ENCODE data around the gene MAPKAP1. TPM values are rescaled to one million over a fixed set of nuclear protein-coding genes. Genes with fewer than 3 reads are reported as not detected.

Gene MAPKAP1
- total RNA-seq, 1 experiment from 2014 or later: 107 TPM

DNA sequence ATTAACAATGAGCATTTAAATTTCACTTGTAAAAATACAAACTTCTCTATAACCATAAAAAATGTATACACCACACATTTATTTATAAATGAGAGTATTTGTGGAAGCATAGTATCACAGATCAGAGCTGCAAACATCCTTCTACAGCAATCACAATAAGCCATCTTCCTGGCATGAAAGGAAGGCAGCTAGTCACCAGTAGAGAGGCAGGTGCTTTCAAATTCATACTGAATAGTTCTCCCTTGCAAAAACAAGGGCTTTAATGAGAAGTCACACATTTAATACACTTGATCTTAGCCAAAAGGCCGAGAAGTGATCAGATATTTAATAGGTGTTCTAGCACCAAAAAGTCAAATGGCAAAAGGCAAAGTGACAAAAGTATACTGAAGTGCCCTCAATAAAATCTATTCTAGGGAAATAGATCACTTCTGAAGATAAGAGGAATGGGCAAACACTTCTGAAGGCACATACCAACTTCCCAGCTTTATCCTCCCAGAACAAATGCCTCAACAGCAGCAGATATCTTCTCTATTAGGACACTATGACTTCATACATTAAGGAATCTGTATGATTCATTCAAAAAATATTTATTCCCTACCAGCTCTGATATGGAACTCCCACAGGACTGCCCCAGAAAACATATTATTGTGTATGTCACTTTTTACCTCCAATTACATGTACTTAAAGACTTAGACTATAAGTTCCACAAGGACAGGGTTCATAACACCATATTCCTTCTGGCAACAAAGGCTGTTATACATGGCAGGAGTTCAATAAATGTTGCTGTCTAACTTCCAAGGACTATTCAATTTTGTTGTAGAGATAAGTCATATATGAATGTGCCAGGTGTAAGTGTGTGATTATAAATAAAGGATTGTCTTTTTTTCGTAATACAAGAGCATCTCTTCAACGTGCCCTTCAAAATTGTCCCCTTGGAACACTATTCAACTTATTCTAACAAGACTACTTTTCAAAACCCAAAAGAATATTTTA is 31.7 kb downstream of the MAPKAP1 start:
- peak; percentile 91 for DNase-seq (ENCODE audit: low read depth)

DNA sequence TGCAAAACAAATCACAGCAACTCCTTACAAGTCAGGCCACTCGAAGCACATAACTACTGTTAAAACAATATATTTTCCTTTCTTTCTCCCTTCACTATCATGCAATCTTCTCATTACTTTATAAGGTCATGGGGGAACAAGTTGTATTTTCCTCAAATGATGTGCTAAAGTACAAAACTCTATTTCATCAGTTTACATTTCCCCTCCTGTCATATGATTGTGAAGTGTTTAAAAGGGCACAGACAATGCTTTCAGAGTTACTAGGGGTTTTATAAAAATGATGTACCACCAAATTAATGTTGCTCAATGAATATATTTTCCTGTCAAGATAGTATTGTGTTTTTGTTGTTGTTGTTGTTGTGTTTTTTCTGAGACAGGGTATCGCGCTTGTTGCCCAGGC is 34.1 kb downstream of the MAPKAP1 start:
- no peak for DNase-seq (ENCODE audit: low read depth)

DNA sequence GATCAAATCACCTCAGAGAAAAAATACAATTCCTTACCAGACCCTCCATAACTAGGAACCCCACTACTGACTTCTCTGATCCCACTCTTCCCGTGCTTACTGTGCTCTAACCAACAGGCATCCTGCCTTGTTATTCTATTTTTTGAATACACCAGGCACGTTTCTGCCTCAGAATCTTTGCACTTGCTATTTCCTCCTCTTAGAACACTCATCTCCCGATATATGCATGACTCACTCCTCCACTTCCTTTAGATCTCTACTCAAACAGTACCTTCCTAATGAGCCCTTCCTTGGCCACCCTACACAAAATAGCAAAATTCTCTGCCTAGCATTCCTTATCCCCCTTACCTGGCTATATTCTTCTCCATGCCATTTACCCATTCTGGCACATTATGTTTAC is 43.9 kb downstream of the MAPKAP1 start:
- DNase-seq (ENCODE audit: low read depth): peak; percentile 82

DNA sequence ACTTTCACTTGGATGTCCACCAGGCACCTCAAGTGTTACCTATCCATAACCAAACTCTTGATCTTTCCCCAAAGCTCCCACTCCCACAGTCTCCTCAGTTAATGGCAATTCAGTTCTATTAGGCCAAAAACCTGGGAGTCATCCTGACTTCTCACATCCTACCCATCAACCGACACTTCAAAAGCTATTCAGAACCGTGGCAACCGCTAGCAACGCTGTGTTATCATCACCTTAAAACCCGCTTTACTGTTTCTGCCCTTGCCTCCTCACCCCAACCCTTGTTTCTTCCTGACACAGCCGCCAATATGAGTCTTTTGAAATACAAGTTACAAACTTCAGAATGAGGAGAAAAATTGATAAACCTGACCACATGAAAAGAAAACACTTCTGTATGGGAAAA is 46.5 kb downstream of the MAPKAP1 start:
- no peak for DNase-seq (ENCODE audit: low read depth)

DNA sequence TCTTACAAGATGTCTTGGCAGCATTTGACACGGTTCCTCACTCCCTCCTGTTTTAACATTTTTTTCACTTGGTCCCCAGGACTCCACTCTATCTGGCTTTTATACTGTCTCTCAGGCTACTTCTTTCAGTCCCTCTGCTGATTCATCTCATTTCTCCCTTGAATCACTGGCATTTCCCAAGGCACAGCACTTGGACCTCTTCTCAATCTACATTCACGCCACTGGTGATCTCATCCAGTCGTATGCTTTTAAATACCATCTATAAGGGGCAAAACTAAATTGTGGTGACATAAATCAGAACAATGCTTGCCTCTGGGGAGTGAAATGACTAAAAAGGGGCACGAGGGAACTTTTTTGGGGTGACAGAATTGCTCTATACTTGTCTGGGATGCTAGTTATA is 47.1 kb downstream of the MAPKAP1 start:
- peak; percentile 80 for DNase-seq (ENCODE audit: low read depth)

DNA sequence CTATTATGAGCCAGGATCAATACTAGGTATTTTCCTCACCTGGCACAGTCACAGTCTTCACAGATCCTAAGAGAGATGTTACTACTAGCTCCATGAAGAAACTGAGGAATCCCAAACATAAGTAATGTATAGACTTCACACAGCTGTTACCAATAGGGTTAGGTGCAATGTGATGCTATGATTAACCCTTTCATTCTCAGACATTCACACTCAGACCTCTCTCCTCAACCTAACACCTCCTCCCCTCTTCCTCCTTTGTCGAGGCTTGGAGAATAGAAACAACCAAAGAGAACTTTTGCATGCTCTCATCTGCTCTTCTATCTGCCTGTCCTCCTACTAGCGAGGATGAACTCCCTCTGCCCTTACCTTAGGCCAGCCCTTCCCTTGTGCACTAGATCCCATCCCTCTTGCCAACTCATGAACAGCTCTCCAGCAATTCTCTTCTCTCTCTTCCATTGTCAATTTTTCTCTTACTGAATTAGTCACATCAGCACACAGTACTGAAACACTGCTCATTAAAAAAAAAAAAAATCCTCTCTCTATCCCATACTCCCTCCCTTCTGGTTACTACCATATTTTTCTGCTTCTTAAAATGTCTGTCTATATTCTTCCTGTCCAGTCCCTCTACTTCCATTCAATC is 47.7 kb downstream of the MAPKAP1 start:
- peak; percentile 44 for DNase-seq (ENCODE audit: low read depth)

DNA sequence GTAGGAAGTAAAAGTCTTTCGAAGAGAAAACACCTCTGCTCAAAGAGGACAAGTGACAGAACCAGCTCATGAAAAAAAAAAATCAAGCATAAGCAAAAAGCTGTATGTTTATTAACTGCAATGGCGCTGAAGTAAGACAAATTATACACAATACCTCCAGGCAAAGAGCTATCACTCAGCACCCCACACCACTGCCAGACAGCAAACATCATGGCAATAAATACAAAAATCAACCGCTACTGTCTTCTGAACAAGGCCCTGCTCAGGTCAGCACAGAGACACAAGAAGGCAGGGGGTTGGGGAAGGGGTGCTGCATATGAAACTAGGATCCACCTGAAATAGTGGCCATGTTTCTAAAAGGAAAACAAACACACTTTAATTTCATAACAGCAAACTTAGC is 50.4 kb downstream of the MAPKAP1 start:
- no peak for DNase-seq (ENCODE audit: low read depth)

DNA sequence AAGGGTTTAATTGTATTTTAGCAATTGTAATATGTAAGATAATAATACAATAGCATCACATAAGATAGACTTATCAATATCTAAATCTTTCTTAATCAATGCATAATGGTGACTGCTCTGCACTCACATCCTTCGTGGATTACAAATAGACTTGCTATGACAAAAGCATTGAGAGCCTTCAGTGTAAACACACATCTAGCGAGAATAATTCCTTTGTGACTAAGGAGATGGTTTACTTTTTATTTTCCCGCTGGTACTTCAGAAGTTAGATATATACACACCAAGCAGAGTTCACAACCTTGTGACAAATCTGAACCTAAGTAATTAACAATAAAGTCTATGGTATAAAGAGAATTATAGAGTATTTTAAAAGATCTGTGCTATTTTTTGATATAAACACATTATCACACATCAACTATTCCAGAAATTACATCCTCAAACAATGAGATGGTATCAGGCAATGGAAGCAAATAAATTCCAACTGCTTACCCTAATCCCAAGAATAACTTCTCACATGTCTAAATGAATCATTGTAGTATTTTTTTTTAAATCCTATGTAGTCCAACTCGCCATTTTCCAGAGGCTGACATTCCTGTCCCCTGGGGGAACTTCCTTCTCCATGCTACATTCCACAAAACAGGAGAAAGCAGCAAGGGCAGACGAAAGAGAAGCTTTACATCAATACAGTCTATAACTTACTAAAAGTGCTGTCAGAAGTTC is 51.2 kb downstream of the MAPKAP1 start:
- peak; percentile 73 for DNase-seq (ENCODE audit: low read depth)

DNA sequence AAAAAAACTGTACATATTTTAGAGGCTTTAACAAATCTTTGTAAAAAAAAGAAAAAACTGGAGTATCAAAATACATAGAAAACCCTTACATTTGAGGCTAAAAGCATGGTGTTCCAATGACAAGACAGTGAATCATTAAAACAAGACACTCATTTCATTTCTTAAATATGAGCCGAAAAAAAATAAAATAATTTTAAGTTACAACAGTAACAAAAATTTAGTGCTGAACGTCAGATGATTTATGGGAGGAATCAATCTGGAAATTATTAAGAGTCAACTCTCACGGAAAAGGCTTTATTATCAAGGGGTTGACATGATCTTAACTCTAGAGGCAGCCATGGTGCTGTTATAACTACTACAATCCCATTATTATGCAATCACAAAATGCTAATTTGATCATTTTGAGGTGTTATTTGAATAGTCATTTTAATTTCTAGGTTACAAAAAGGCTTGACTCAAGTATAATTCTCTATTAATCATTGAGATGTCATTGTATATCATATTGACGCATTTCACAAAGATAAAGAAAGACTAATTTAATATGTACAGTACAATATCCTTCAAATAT is 51.9 kb downstream of the MAPKAP1 start:
- no peak for DNase-seq (ENCODE audit: low read depth)

DNA sequence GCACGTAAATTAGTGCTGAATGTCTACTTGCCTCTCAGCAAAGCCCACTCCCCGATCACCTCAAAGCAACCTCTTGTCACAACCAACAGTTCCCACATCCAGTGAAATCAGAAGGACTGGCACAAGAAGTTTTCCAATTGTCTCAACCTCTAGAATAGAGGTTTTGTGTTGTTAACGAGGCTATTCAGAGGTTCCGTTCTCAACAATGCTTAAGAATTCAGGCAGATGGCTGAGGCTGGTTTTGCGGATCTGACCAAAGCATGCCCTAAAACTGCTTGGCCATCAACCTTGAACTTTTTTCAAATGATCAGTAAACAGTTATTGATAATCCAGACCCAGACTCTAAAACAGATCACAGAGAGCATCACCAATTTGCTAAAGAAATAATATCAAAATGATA is 52.9 kb downstream of the MAPKAP1 start:
- no peak for DNase-seq (ENCODE audit: low read depth)

DNA sequence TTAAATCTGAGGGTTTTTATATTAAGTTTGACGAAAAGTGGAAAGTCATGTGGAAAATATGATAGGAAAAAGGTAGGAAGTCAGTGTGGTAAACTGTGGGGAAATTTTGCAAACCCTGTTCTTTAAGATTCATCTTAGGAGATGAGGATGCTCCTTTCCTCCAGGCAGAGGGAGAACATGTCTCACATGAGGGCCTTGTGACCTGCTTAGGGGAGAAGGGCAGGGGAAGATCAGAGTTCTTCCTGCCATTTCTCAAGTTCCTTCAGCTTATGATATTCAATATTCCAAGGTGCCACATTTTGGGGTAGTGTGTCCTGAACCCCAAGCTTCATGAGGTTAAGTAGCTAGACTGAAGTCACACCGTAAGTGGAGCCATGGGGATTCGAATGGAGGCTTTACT is 53.7 kb downstream of the MAPKAP1 start:
- DNase-seq (ENCODE audit: low read depth): no peak

DNA sequence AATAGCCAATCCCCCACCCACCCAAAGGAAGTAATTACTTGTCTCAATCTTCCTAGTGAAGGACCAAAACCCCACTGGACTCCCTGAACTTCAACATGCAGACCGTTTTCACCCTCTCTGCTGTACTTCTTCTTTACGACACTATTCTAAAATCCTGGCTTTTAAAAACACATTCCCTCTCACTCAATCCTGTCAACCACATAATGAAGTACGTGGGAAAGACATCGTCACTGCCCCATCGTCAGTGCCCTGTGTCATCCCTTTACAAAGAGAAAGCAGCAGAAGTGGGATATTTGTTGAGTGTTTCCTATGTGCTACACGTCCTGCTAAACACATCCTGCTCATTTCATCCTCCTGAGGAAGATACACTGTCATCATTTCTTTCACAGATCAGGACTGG is 54.2 kb downstream of the MAPKAP1 start:
- DNase-seq (ENCODE audit: low read depth): no peak

DNA sequence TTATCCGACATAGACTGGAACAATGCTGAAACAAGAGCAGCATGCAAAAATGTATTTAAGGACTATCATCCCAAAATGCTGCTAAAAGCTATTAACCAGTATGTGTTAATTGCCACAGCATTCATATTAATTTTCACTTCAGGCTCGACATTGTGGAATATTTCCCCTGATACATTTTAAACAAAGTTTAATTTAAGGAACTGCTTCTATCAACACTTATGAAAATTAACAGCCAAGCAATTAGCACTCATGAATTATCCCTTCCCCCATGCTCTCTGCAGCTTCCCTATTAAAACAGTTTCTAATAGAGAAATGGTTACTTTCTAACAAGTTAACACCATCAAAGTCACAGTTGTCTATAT is 54.8 kb downstream of the MAPKAP1 start:
- no peak for DNase-seq (ENCODE audit: low read depth)

DNA sequence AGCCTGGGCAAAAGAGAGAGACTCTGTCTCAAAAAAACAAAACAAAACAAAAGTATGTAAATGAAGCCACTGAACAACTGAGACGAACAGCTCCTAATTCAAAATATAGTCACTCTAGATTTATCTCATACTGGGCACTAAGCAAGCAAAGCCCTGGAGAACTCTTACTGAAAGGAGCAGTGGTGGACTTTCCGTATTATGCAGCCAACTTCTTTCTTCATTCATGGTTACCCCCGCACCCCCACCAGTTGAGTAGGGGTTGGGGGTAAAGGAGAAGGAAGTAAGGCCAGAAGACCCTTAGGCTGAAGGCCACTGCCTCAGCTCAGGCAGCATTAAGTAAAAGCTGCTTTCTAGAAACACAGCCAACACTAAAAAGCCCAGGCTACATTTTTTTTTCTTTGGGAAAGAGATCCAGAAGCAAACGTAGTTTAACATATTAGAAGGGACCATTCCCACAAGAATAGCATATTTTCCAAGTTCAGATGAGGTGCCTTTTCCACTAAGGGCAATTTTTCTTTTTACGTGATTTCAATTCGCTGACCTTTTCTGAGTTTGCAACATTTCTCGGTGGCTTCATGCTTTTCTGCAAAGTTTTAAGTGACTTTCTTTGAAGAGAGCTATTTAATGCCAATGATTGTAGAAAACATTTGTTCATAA is 55.3 kb downstream of the MAPKAP1 start:
- no peak for DNase-seq (ENCODE audit: low read depth)

DNA sequence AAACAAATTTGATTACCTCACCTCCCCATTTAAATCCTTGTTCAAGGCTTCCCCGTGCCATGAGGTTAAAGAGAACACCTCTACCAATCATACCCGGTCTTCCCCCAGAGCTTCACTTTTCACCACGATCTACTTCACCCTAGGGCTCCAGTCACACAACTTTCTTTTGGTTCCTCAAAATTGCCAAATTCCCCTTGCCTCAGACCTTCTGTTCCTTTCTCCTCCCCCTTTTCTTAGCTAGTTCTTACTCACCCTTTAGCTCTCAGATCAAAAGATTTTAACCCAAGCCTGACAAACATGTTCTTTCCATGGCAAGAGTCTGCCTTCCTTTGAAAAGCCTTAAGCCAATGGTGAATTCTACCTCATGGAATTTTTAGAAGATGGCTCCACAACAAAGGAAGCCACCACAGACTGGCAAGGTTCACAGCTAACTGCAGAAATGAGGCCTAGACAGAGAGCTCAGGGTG is 56.7 kb downstream of the MAPKAP1 start:
- peak; percentile 84 for DNase-seq (ENCODE audit: low read depth)

DNA sequence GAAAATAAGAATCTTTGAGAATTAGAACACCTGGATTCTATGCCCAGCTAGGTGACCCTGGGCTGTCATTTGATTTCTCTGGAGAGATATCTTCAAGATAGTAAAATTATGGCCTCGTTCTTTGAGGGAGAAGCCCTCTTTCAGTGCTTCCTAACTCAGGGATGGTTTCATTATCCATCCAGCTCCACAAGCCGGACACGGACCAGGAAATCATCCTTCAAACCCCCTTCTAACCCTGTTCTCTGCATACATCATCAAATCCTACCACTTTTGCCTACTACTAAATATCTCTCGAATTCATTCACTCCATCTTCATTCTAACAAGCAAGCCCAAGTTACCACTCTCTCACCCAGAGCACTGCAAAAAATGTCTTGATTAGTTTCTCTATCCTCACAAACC is 57.2 kb downstream of the MAPKAP1 start:
- DNase-seq (ENCODE audit: low read depth): peak; percentile 41

DNA sequence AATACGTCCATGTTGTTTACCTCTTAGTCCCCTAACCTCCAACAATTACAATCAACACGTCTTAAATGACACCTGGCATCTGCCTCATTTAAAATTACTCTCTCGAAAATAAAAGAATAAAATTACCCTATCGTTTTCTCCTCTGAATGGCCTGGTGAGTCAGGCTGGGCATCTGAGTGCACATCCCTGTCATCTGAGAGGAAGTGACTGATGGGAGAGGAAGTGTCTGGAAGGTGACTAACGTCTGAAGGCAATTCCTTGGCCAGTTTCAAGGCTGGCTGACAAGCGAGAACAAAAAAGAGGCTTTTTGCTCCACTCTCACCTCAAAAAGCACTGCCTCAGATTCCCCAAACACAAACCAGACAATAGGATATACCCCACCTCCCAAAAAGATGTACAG is 57.7 kb downstream of the MAPKAP1 start:
- peak; percentile 96 for DNase-seq (ENCODE audit: low read depth)

DNA sequence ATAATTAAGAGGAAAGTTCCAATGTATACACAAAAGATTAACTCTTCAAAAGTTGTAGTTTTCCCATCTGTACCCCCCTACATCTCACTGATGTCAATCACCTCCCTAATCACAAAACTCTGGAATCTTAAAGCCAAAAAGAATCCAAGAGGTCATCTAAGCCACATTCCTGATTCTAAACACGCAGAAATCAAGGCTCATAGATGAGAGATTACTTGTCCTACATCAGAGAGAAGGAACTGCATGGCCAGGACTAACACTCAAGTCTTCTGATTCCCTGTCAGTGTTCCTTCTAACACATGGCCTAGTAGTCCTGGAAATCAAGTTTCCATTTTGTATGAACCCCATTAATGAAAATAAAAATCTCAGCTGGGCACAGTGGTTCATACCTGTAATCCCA is 58.7 kb downstream of the MAPKAP1 start:
- DNase-seq (ENCODE audit: low read depth): peak; percentile 36

DNA sequence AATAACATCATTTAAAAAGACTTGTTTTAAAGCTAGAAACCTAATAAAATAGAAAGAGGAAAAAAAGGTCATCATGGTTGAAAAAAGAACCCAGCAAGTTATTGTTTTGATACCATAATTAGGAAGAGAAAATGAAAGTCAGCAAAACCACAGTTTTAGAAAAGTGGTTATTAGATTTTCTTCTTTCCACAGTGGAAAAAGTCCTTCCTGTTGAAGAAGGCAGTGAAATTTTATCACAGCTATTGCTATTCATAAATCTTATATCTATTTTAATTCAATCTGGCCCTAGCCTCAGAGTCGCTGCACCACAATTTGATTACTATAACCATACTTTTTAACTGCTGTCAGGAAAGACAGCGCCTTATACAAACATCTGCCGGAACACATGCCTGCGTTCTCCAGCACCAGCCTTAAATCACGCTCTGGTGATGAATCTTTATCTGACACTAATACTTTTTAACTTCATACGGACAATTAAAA is 60.3 kb downstream of the MAPKAP1 start:
- no peak for DNase-seq (ENCODE audit: low read depth)

DNA sequence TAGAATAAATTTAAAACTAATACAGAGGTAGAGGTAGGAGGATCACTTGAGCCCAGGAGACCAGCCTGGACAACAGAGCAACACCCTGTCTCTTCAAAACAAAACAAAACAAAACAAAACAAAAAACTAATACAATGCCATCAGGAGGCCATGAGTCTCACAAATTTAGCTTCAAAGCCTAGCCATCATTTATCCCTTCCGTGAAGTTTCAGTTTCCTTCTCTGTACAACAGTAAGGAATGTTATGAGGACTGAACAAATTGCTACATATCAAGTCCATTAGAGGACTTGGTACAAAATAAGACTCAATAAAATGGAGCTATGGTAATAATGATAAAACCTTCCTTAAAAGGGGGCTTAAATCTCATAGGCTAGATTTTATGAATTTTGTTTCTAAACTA is 60.8 kb downstream of the MAPKAP1 start:
- DNase-seq (ENCODE audit: low read depth): peak; percentile 50

DNA sequence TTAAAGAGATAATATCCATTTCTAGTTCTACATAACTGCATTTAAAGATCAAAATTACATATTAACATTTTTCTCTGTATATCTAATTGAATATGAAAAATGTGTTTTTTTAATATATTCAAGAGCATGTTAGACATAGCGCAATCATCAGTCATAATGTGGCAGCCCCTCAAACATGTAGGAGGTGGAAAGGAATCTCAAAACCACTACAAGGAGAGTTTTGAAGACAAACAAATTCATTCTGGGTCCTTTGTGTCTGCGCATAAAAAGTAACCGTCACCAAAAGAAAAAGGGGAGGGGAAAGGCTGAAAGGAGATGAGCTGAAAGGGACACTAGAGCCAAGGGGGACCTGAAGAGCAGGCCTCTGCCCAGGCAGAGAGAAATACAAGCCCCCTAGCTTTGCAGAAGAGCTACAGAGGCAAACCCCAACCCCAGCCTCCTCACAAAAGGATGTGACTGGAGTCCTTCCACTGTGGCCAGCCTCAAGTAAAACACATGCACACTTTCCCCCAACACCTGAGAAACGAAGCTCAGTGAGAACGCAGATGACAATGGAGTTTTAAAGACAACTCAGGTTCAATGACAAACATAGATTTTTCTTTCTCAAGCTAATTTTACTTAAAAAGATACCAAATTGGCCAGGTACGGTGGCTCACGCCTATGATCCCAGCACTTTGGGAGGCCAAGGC is 62.0 kb downstream of the MAPKAP1 start:
- no peak for DNase-seq (ENCODE audit: low read depth)

All from M059J (cell line).